PC-9 (cell line): Measurements from ENCODE around the gene ZNF888. TPM values are rescaled to one million over a fixed set of nuclear protein-coding genes. Genes with fewer than 3 reads are reported as not detected.

Experiments
- BruUV-seq: library from RNA; stranded (reverse); fragments of 400-500 nt; replicated peaks from 2 replicates; lab custom pipeline; 2021; lab: Mats Ljungman, UMichigan
- CTCF ChIA-PET: fragments of 300-600 bp; sonication (Branson Sonifier 250); formaldehyde crosslinking; loops from one replicate; lab custom pipeline; 2022; ENCODE audit warnings: antibody characterized with exemption; lab: Charles Lee
- POLR2A ChIA-PET: fragments of 300-600 bp; sonication (Branson Sonifier 250); formaldehyde crosslinking; loops from one replicate; lab custom pipeline; 2022; ENCODE audit warnings: antibody characterized with exemption; ENCODE audit not compliant: unreplicated experiment; lab: Charles Lee
- DNase-seq, 2 experiments: peaks; one replicate each; pipeline versions ENCODE4 v3.0.0 to v3.0.0-alpha.2; 2015 to 2022; ENCODE audit warnings: mixed read lengths in 1 of 2
- H2AFZ ChIP-seq: fragments of 200-600 bp; sonication (generic); 2 replicates; pipeline ENCODE4 v1.8.1; 2017; ENCODE audit warnings: antibody characterized with exemption
- H3F3A ChIP-seq: fragments of 200-600 bp; sonication (generic); 2 replicates; pipeline ENCODE4 v1.8.1; 2017; ENCODE audit warnings: antibody characterized with exemption, mild to moderate bottlenecking, low read depth; ENCODE audit not compliant: insufficient read depth
- H3K27ac ChIP-seq: fragments of 200-600 bp; sonication (generic); 2 replicates; pipeline ENCODE4 v1.6.1; 2016; ENCODE audit warnings: mixed run types
- H3K27me3 ChIP-seq: fragments of 200-600 bp; sonication (generic); 2 replicates; pipeline ENCODE4 v1.6.1; 2016; ENCODE audit warnings: low read depth, mixed run types; ENCODE audit not compliant: insufficient read depth
- H3K36me3 ChIP-seq: fragments of 200-600 bp; sonication (generic); 2 replicates; pipeline ENCODE4 v1.6.1; 2016; ENCODE audit warnings: low read depth, mixed run types
- H3K4me1 ChIP-seq: fragments of 200-600 bp; sonication (generic); replicated peaks from 2 replicates; pipeline ENCODE4 v1.6.1; 2016; ENCODE audit warnings: mixed run types; ENCODE audit not compliant: insufficient read depth
- H3K4me2 ChIP-seq: fragments of 200-600 bp; sonication (generic); 2 replicates; pipeline ENCODE4 v1.6.1; 2017; ENCODE audit warnings: mixed run types
- H3K4me3 ChIP-seq: fragments of 200-600 bp; sonication (generic); 2 replicates; pipeline ENCODE4 v1.6.1; 2016; ENCODE audit warnings: mixed run types
- H3K79me2 ChIP-seq: fragments of 200-600 bp; sonication (generic); 2 replicates; pipeline ENCODE4 v1.6.1; 2017; ENCODE audit warnings: low read depth, mixed run types
- H3K9me2 ChIP-seq: fragments of 200-600 bp; sonication (generic); 2 replicates; pipeline ENCODE4 v1.8.1; 2017; ENCODE audit warnings: mild to moderate bottlenecking; ENCODE audit not compliant: insufficient read depth
- H3K9me3 ChIP-seq: fragments of 200-600 bp; sonication (generic); 2 replicates; pipeline ENCODE4 v1.8.1; 2016; ENCODE audit warnings: low read depth; ENCODE audit not compliant: insufficient read depth
- H4K20me1 ChIP-seq: fragments of 200-600 bp; sonication (generic); 2 replicates; pipeline ENCODE4 v1.8.1; 2017; ENCODE audit not compliant: insufficient read depth
- CTCF ChIP-seq: fragments of 200-600 bp; sonication (generic); conservative IDR thresholded peaks from 2 replicates; pipeline ENCODE4 v1.6.1; 2017; ENCODE audit warnings: mixed run types, antibody characterized with exemption, mild to moderate bottlenecking, moderate library complexity
- EZH2 ChIP-seq: fragments of 200-600 bp; sonication (generic); IDR thresholded peaks from 2 replicates; pipeline ENCODE4 v1.8.0; 2017; ENCODE audit warnings: antibody characterized with exemption, low read depth
- intact Hi-C: fragments of 100-400 bp; cut with micrococcal nuclease; formaldehyde crosslinking; loops from one replicate; pipeline ENCODE4 v1.10.0; 2022; ENCODE audit not compliant: unreplicated experiment
- total RNA-seq: library from RNA; stranded (reverse); gene quantifications from 2 replicates; pipeline ENCODE4 v1.2.3, GENCODE V29; 2021

Gene ZNF888
- total RNA-seq, 1 experiment from 2014 or later, result 14.5 TPM

DNA sequence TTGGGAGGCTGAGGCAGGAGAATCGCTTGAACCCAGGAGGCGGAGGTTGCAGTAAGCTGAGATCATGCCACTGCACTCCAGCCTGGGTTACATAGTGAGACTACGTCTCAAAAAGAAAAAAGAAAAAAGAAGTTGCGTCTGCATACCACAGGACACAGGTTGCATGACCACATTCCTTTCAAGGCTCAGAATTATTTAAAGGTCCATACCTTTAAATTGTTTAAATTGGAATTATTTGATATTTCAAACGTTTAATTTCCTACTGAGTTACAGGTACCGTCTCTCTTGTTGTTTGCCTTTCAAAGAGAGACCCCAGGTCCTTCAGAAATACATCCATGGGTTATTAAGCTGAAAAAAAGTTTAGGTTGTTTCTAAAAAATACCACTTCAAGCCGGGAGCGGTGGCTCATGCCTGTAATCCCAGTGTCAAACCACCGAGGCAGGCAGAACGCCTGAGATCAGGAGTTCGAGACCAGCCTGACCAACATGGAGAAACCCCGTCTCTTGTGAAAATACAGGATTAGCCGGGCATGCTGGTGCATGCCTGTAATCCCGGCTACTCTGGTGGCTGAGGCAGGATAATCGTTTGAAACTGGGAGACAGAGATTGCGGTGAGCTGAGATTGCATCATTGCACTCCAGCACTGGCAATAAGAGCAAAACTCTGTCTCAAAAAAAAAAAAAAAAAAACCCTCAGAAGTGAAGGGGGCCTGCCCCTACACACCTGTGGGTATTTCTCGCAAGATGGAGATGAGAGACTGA is 20.8 kb upstream of the ZNF888 start:
- no peak for DNase-seq
- H3K9me2 ChIP-seq, result no peaks in the 10 kb centered on the region
- H2AFZ ChIP-seq, result no peak overlapping the region
- intact Hi-C loops, result loop anchor here (1.0 to 5.0 kb wide), 5 partner anchors 19 to 87 kb away; partner anchors contain the start of genes ZNF320, ZNF468, ZNF816 and ZNF888
- BruUV-seq, result no TSS peak
- H3K4me1 ChIP-seq, result peaks cover 17% of the 10 kb centered on the region
- H3K4me2 ChIP-seq, result 0 out of 2 replicates have a peak overlapping the region, but pooled peaks have one; percentile 91
- no peaks in the 10 kb centered on the region for H4K20me1 ChIP-seq
- peaks cover 23% of the 10 kb centered on the region for H3K79me2 ChIP-seq
- H3K36me3 ChIP-seq, result peaks cover 8% of the 10 kb centered on the region; the same call in 1 of the 2 replicates
- H3K4me3 ChIP-seq, result peak overlapping the region; percentile 64; the same call in 1 of the 2 replicates
- H3K27ac ChIP-seq, result no peak overlapping the region
- POLR2A ChIA-PET, result interaction anchor here (0.5 to 0.7 kb wide), 2 partner anchors 46 to 50 kb away, joined by 3 read pairs; no protein-coding TSS in a partner anchor
- TF ChIP-seq EZH2 (no peak), CTCF (no peak)
- H3K9me3 ChIP-seq, result peaks cover 41% of the 10 kb centered on the region
- H3F3A ChIP-seq, result peaks cover 13% of the 10 kb centered on the region
- CTCF ChIA-PET, result no interaction called here
- no peaks in the 10 kb centered on the region for H3K27me3 ChIP-seq

- CTCF ChIA-PET, result interaction anchor here (0.7 kb wide), 1 partner anchor 162 kb away, joined by 5 read pairs; no protein-coding TSS in a partner anchor
- H3F3A ChIP-seq, result peaks cover 11% of the 10 kb centered on the region
- peaks cover 24% of the 10 kb centered on the region for H3K79me2 ChIP-seq
- peak overlapping the region; percentile 91 for H3K4me2 ChIP-seq
- DNase-seq, result no peak
- H3K9me2 ChIP-seq, result no peaks in the 10 kb centered on the region
- peaks cover 24% of the 10 kb centered on the region for H3K4me1 ChIP-seq
- TF ChIP-seq EZH2 (no peak), CTCF (no peak)
- no peaks in the 10 kb centered on the region for H3K27me3 ChIP-seq
- BruUV-seq, result no TSS peak
- no peaks in the 10 kb centered on the region for H4K20me1 ChIP-seq
- H3K4me3 ChIP-seq, result peak overlapping the region; percentile 64
- H3K36me3 ChIP-seq, result peaks cover 7% of the 10 kb centered on the region; the same call in 1 of the 2 replicates
- intact Hi-C loops, result loop anchor here (1.0 to 5.0 kb wide), 5 partner anchors 19 to 87 kb away; partner anchors contain the start of genes ZNF320, ZNF468, ZNF816 and ZNF888
- POLR2A ChIA-PET, result interaction anchor here (0.5 kb wide), 1 partner anchor 51 kb away, joined by 3 read pairs; no protein-coding TSS in a partner anchor
- H3K27ac ChIP-seq, result no peak overlapping the region
- H3K9me3 ChIP-seq, result peaks cover 46% of the 10 kb centered on the region
- H2AFZ ChIP-seq, result peak overlapping the region; percentile 81
Measured at GRCh38 chr19:52943134-52943883, 20.1 kb upstream of the ZNF888 start.
